HL-60/S4 treated with retinoic acid at 250 ng/mL for 4 days and 3 days (cell line): ENCODE data around the gene IMPDH1.
"Not testable (repeated sequence)": the region's sequence is repeated elsewhere in the genome, so short reads cannot be mapped to it uniquely, and the experiment has no call there.

Experiments
- in situ Hi-C: fragments of 300-500 bp; cut with MboI; formaldehyde crosslinking; loops from 2 replicates; pipeline ENCODE4 v1.7.0; 2022; ENCODE audit warnings: low sequenced_read_pairs

Gene IMPDH1

GRCh38 chr7:128409596-128410450, at the start of gene IMPDH1:
IMPDH1 (minus strand) TSS chr7:128409982; CDS start chr7:128409901, 81 bp downstream.
- in situ Hi-C loops = no loop called here

DNA sequence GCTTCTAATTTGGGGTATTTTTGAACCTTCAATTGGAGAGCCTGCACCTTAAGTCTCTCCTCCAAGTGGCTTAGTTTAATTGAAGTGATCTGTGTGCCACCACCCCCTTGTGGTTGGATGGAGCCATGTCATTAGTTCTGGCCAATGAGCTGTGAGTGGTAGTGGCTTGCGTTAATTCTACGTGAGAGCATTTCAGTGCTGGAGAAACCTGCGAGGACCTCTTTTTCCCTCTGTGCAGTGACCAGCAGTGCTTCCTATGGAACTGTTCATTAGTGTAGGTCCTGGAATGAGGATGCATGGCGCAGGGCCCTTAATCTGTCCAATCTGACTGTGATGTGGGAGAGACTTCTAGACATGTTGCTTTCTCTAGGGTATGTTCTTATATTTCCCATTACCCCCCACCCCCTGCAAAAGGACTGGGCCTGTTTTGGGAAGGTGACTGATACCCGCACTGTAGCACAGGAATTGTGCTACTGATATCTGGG, 49.7 kb upstream of the IMPDH1 start:
- in situ Hi-C loops = no loop called here

GRCh38 chr7:128458956-128459355, 49.2 kb upstream of the IMPDH1 start:
- in situ Hi-C loops = no loop called here

GRCh38 chr7:128457385-128457784, 47.6 kb upstream of the IMPDH1 start:
- in situ Hi-C loops = not testable (repeated sequence)

GRCh38 chr7:128456255-128456725, 46.5 kb upstream of the IMPDH1 start:
- in situ Hi-C loops = no loop called here

- in situ Hi-C loops = no loop called here
Observed at GRCh38 chr7:128455543-128456254, 45.9 kb upstream of the IMPDH1 start, which contains the start of gene HILPDA. HILPDA (plus strand) TSS chr7:128455878; CDS start chr7:128457269, 1,391 bp downstream.

- in situ Hi-C loops = no loop called here
Observed at GRCh38 chr7:128454808-128455542, 45.2 kb upstream of the IMPDH1 start.

DNA sequence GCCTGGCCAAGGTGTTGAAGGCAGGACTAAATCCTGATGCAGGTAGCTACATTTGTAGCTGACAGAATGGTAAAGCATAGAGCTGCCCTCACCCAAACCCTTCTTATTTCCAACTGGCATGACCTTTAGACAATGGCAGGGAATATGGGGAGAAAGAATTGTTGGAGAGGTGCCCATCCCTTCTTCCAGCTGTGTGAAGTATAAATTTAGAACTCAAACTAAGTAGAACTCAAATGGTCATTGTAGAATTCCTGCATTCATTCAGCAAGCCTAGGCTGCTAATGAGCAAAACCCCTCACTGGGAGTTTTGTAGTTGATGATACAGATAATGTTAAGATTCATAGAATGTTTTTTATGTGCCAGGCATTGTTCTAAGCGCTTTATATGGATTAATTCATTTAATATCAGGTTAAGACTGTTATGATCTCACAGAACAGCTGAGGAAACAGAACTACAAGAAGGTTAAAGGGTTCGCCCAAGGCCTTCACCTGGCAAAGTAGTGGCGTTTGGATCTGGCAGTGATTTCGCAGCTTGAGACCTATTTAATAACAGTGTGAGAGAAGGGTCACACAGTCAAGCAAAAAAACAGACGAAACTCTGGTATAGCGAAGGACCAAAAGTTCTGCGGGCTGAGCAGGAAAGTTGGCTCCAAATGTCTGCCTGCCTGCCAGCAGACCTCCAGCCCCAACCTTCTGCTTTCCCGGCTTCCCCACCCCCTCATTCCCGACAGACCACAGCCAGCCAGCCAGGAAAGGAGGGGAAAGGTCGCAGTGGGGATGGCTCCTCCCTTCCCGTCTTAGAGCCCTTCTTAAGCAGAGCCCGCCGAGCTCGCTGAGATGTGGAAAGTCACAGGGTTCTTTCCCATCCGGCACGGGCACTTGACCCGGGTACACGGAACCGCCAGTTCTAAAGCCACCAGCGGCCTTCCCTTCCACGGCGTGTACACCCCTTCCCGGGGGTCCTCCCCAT, 44.3 kb upstream of the IMPDH1 start:
- in situ Hi-C loops = no loop called here

DNA sequence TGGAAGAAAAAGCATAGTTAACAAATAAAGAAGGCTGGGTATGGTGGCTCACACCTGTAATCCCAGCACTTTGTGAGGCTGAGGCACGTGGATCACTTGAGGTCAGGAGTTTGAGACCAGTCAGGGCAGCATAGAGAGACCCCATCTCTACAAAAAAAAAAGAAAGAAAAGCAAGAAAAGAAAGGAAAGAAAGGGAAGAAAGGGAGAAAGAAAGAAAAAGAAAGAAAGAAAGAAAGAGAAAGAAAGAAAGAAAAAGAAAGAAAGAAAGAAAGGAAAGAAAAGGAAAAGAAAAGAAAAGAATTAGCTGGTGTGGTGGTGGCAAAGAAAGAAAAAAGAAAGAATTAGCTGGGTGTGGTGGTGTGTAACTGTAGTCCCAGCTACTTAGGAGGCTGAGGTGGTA, 42.8 kb upstream of the IMPDH1 start:
- in situ Hi-C loops = no loop called here

GRCh38 chr7:128450913-128451312, 41.1 kb upstream of the IMPDH1 start:
- in situ Hi-C loops = no loop called here

- in situ Hi-C loops = no loop called here
Observed at GRCh38 chr7:128450409-128450808, 40.6 kb upstream of the IMPDH1 start.

GRCh38 chr7:128448751-128449302, 39.0 kb upstream of the IMPDH1 start:
- in situ Hi-C loops = no loop called here

- in situ Hi-C loops = no loop called here
Observed at GRCh38 chr7:128447941-128448564, 38.3 kb upstream of the IMPDH1 start.

DNA sequence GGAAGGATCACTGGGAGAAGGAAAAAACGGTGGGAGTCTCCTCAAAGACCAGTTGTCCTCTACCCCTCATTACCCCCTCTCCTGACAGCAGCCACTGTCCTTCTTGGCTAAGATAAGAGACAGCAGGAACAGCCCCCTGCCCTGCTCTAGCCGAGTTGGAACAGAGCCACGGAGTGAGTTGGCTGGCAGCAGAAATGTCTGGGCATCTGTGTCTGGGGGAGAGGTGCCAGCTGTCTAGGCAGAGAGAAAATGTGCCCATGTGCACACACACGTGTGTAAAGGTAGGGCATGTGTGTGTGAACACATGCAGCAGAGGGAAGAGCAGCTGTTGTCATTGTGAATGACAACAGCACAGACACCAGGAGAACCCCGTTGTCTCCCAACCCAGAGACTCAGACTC, 36.5 kb upstream of the IMPDH1 start:
- in situ Hi-C loops = no loop called here

GRCh38 chr7:128443831-128444600, 34.2 kb upstream of the IMPDH1 start:
- in situ Hi-C loops = no loop called here

GRCh38 chr7:128442356-128442755, 32.6 kb upstream of the IMPDH1 start:
- in situ Hi-C loops = no loop called here

DNA sequence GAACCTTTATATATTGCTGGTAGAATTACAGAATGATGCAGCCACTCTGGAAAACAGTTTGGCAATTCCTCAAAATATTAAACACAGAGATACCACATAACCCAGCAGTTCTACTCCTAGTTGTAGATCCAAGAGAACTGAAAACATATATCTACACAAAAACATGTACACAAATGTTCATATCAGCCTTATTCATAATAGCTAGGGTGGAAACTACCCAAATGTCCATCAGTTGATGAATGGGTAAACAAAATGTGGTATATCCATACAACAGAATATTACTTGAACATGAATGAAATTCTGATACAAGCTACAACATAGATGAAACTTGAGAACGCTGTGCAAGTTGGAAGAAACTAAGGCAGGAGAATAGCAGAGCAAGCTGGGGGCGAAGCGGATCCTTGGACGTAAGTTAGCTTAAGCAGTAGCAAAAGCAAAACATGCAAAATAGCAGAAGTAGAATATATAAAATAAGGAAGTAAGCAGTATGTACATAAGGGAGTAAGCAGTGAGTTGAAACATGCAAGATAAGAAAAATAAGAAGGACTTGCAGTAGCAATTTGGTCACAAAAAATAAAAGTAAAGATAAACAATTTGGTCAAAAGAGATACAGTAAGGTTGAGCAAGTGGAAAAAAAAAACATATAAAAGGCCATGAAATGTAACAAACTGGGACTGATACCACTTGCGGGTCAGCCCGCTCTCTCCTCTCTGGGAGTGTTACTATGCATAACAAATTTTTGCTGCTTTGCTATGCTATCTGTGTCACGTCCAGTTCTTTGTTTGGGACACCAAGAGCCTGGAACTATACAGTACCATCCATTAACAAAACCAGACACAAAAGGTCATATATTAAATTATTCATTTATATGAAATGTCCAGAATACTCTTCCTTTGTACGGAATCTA, 27.9 kb upstream of the IMPDH1 start:
- in situ Hi-C loops = no loop called here
